PC-9 (cell line): Measurements from ENCODE around the gene NARS2. TPM values are rescaled to one million over a fixed set of nuclear protein-coding genes. Genes with fewer than 3 reads are reported as not detected.
A peak's percentile ranks its signal among the peaks of the same experiment; 100 is the strongest.

Experiments used
- BruUV-seq: library from RNA; stranded (reverse); fragments of 400-500 nt; replicated peaks from 2 replicates; lab custom pipeline; 2021; lab: Mats Ljungman, UMichigan
- CTCF ChIA-PET: fragments of 300-600 bp; sonication (Branson Sonifier 250); formaldehyde crosslinking; loops from one replicate; lab custom pipeline; 2022; ENCODE audit warnings: antibody characterized with exemption; lab: Charles Lee
- POLR2A ChIA-PET: fragments of 300-600 bp; sonication (Branson Sonifier 250); formaldehyde crosslinking; loops from one replicate; lab custom pipeline; 2022; ENCODE audit warnings: antibody characterized with exemption; ENCODE audit not compliant: unreplicated experiment; lab: Charles Lee
- DNase-seq, 2 experiments: peaks; one replicate each; pipeline versions ENCODE4 v3.0.0 to v3.0.0-alpha.2; 2015 to 2022; ENCODE audit warnings: mixed read lengths in 1 of 2
- H2AFZ ChIP-seq: fragments of 200-600 bp; sonication (generic); 2 replicates; pipeline ENCODE4 v1.8.1; 2017; ENCODE audit warnings: antibody characterized with exemption
- H3F3A ChIP-seq: fragments of 200-600 bp; sonication (generic); 2 replicates; pipeline ENCODE4 v1.8.1; 2017; ENCODE audit warnings: antibody characterized with exemption, mild to moderate bottlenecking, low read depth; ENCODE audit not compliant: insufficient read depth
- H3K27ac ChIP-seq: fragments of 200-600 bp; sonication (generic); 2 replicates; pipeline ENCODE4 v1.6.1; 2016; ENCODE audit warnings: mixed run types
- H3K27me3 ChIP-seq: fragments of 200-600 bp; sonication (generic); 2 replicates; pipeline ENCODE4 v1.6.1; 2016; ENCODE audit warnings: low read depth, mixed run types; ENCODE audit not compliant: insufficient read depth
- H3K36me3 ChIP-seq: fragments of 200-600 bp; sonication (generic); 2 replicates; pipeline ENCODE4 v1.6.1; 2016; ENCODE audit warnings: low read depth, mixed run types
- H3K4me1 ChIP-seq: fragments of 200-600 bp; sonication (generic); replicated peaks from 2 replicates; pipeline ENCODE4 v1.6.1; 2016; ENCODE audit warnings: mixed run types; ENCODE audit not compliant: insufficient read depth
- H3K4me2 ChIP-seq: fragments of 200-600 bp; sonication (generic); 2 replicates; pipeline ENCODE4 v1.6.1; 2017; ENCODE audit warnings: mixed run types
- H3K4me3 ChIP-seq: fragments of 200-600 bp; sonication (generic); 2 replicates; pipeline ENCODE4 v1.6.1; 2016; ENCODE audit warnings: mixed run types
- H3K79me2 ChIP-seq: fragments of 200-600 bp; sonication (generic); 2 replicates; pipeline ENCODE4 v1.6.1; 2017; ENCODE audit warnings: low read depth, mixed run types
- H3K9me2 ChIP-seq: fragments of 200-600 bp; sonication (generic); 2 replicates; pipeline ENCODE4 v1.8.1; 2017; ENCODE audit warnings: mild to moderate bottlenecking; ENCODE audit not compliant: insufficient read depth
- H3K9me3 ChIP-seq: fragments of 200-600 bp; sonication (generic); 2 replicates; pipeline ENCODE4 v1.8.1; 2016; ENCODE audit warnings: low read depth; ENCODE audit not compliant: insufficient read depth
- H4K20me1 ChIP-seq: fragments of 200-600 bp; sonication (generic); 2 replicates; pipeline ENCODE4 v1.8.1; 2017; ENCODE audit not compliant: insufficient read depth
- EZH2 ChIP-seq: fragments of 200-600 bp; sonication (generic); IDR thresholded peaks from 2 replicates; pipeline ENCODE4 v1.8.0; 2017; ENCODE audit warnings: antibody characterized with exemption, low read depth
- intact Hi-C: fragments of 100-400 bp; cut with micrococcal nuclease; formaldehyde crosslinking; loops from one replicate; pipeline ENCODE4 v1.10.0; 2022; ENCODE audit not compliant: unreplicated experiment
- total RNA-seq: library from RNA; stranded (reverse); gene quantifications from 2 replicates; pipeline ENCODE4 v1.2.3, GENCODE V29; 2021
- TF ChIP-seq, protein P1 (sequence below): fragments of 200-600 bp; sonication (generic); conservative IDR thresholded peaks from 2 replicates; pipeline ENCODE4 v1.6.1; 2017; ENCODE audit warnings: mixed run types, antibody characterized with exemption, mild to moderate bottlenecking, moderate library complexity

NARS2 gene
- total RNA-seq, 1 experiment from 2014 or later, result 22.4 TPM

DNA sequence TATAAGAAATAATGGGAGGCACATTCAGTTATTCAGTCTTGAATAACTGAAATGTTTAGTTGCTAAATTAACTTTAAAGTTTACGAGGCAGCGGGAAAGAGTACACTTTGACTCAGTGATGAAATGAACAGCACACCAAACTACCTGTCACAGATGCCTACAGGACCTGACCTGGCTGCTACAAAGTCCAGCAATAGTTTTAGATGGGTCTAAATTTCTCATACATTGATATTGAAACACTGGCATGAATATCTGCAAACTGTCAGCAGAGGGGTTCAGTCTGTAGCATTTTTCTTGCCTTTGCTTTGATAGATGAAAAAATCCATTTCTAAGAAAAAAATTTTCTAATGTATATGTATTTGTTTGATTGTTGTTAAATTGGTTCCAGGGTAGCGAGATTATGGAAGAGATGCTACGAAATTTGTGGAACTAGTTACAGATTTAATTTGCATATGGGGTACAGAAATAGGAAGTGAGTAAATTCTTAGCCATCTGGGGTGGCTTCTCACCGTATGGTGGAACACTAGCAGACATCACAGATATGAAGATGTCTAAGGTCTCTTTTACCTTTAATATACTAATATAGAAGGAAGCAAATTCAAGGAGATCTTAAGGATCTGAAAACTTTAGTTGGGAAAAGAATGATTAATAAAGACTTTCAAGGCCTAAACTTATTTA lies 136.2 kb downstream of the NARS2 start:
- no peaks in the 10 kb centered on the region for H3K9me3 ChIP-seq
- no TSS peak for BruUV-seq
- CTCF ChIA-PET, result interaction anchor here (0.6 kb wide), 1 partner anchor 206 kb away, joined by 3 read pairs; no protein-coding TSS in a partner anchor
- POLR2A ChIA-PET, result no interaction called here
- no peaks in the 10 kb centered on the region for H3K27me3 ChIP-seq
- intact Hi-C loops, result no loop called here
- no peak overlapping the region for H3K27ac ChIP-seq
- H3K4me1 ChIP-seq, result 0 out of 2 replicates have a peak, but pooled peaks cover 8% of the 10 kb centered on the region
- TF ChIP-seq, protein P1, sequence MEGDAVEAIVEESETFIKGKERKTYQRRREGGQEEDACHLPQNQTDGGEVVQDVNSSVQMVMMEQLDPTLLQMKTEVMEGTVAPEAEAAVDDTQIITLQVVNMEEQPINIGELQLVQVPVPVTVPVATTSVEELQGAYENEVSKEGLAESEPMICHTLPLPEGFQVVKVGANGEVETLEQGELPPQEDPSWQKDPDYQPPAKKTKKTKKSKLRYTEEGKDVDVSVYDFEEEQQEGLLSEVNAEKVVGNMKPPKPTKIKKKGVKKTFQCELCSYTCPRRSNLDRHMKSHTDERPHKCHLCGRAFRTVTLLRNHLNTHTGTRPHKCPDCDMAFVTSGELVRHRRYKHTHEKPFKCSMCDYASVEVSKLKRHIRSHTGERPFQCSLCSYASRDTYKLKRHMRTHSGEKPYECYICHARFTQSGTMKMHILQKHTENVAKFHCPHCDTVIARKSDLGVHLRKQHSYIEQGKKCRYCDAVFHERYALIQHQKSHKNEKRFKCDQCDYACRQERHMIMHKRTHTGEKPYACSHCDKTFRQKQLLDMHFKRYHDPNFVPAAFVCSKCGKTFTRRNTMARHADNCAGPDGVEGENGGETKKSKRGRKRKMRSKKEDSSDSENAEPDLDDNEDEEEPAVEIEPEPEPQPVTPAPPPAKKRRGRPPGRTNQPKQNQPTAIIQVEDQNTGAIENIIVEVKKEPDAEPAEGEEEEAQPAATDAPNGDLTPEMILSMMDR, result no peak
- TF ChIP-seq EZH2, result no peak
- H3K4me2 ChIP-seq, result no peak overlapping the region
- no peaks in the 10 kb centered on the region for H3K9me2 ChIP-seq
- H3K4me3 ChIP-seq, result no peak overlapping the region
- H3K36me3 ChIP-seq, result no peaks in the 10 kb centered on the region
- DNase-seq, result no peak
- H3F3A ChIP-seq, result peaks cover 3% of the 10 kb centered on the region; the same call in 1 of the 2 replicates
- no peaks in the 10 kb centered on the region for H4K20me1 ChIP-seq
- H2AFZ ChIP-seq, result no peak overlapping the region
- no peaks in the 10 kb centered on the region for H3K79me2 ChIP-seq

DNA sequence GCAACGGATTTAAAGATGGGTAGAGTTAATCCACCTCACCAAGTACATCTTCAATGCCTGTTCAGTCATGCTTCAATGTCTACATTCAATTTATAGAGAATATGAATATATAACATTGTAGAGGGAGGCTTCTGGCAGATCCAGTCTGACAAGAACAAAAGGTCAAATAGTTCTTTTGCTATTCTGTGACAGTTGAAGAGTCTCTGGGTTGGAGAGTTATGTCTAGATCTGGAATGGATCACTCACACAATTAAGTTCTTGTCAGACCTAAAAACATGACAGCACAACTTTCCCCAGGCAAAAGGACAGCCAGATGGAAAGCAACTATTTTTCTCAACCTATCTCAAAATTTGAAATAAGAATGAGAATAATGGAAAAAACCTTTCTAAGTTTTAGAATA lies 141.7 kb downstream of the NARS2 start:
- DNase-seq, result peak in 1 of 2 experiments; percentile 29
- Histone ChIP-seq H3K79me2 (no peaks in the 10 kb centered on the region), H3K9me3 (no peaks in the 10 kb centered on the region), H2AFZ (no peak overlapping the region), H4K20me1 (no peaks in the 10 kb centered on the region), H3K9me2 (no peaks in the 10 kb centered on the region), H3K4me1 (no peaks in the 10 kb centered on the region; the same call in 1 of the 2 replicates), H3F3A (no peaks in the 10 kb centered on the region), H3K27ac (no peak overlapping the region), H3K36me3 (no peaks in the 10 kb centered on the region), H3K4me3 (no peak overlapping the region), H3K4me2 (no peak overlapping the region), H3K27me3 (no peaks in the 10 kb centered on the region)
- ChIA-PET CTCF (interaction anchor here (0.7 to 2.1 kb wide), 3 partner anchors 205 to 413 kb away, joined by 3 to 11 read pairs (median 5); no protein-coding TSS in a partner anchor), POLR2A (interaction anchor here (0.7 kb wide), 1 partner anchor 556 kb away, joined by 15 read pairs; no protein-coding TSS in a partner anchor)
- intact Hi-C loops, result no loop called here
- no peak for TF ChIP-seq EZH2
- TF ChIP-seq, protein P1, result no peak
- no TSS peak for BruUV-seq

DNA sequence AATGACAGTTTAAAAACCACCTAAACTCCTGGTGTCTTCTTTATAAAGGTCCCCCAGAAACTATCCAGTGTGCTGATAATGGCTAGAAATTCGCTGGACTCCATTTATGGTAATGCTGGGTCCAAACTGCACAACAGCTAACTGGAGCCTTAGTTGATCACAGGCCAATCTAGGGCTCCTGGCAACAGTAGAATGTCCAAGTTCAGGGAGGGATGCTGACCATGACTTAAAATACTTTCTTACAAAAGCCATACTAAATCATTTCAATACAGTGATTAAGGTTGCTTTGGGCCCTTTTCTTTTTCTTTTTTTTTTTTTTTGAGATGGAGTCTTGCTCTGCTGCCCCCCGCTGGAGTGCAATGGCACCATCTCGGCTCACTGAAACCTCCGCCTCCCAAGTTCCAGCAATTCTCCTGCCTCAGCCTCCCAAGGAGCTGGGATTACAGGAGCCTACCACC lies 142.6 kb downstream of the NARS2 start:
- Histone ChIP-seq H3K4me1 (no peaks in the 10 kb centered on the region; the same call in 1 of the 2 replicates), H3K9me2 (no peaks in the 10 kb centered on the region), H3K27me3 (no peaks in the 10 kb centered on the region), H4K20me1 (no peaks in the 10 kb centered on the region), H3K36me3 (no peaks in the 10 kb centered on the region), H3K27ac (no peak overlapping the region), H2AFZ (no peak overlapping the region), H3K9me3 (no peaks in the 10 kb centered on the region), H3K4me3 (no peak overlapping the region), H3F3A (no peaks in the 10 kb centered on the region), H3K4me2 (no peak overlapping the region), H3K79me2 (no peaks in the 10 kb centered on the region)
- TF ChIP-seq, protein P1, result peak; percentile 75
- TF ChIP-seq EZH2, result no peak
- BruUV-seq, result no TSS peak
- peak; percentile 29 to 33 for DNase-seq
- POLR2A ChIA-PET, result interaction anchor here (0.5 to 0.7 kb wide), 2 partner anchors 19 to 555 kb away, joined by 4 to 15 read pairs; no protein-coding TSS in a partner anchor
- CTCF ChIA-PET, result interaction anchor here (0.7 to 2.1 kb wide), 3 partner anchors 204 to 412 kb away, joined by 3 to 11 read pairs (median 5); no protein-coding TSS in a partner anchor
- intact Hi-C loops, result no loop called here
